Measurements from ENCODE around the gene MRPL21. TPM values are rescaled to one million over a fixed set of nuclear protein-coding genes. Genes with fewer than 3 reads are reported as not detected.

MRPL21 gene
- total RNA-seq, 3 donors from 2014 or later: 49.2 to 78.4 (median 72.6) TPM

DNA sequence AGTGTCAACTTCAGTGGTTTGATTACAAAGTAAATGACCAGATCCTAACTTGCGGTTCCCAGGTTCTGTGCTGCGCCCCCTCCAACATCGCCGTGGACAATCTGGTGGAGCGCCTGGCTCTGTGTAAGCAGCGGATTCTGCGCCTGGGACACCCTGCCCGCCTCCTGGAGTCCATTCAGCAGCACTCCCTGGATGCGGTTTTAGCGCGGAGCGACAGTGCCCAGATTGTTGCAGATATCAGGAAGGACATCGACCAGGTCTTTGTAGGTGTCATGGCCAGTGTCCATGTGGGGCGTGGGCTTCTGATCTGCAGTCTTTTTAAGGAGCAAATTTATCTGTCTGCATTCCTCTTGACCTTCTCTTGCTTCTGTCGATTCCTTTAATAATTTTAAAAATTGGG lies 11.1 kb upstream of the MRPL21 start:
- DNase-seq (no peak), ATAC-seq (no peak)
- no peaks in the 10 kb centered on the region for H3K9me3 ChIP-seq
- no peaks in the 10 kb centered on the region for H3K4me1 ChIP-seq (ENCODE audit: low read depth)
- no peak overlapping the region for H3K4me3 ChIP-seq
- intact Hi-C loops (cut with DNase I, micrococcal nuclease): no loop called here
- H3K36me3 ChIP-seq (ENCODE audit: low read depth): peaks cover 3% of the 10 kb centered on the region
- TF ChIP-seq, protein P1, sequence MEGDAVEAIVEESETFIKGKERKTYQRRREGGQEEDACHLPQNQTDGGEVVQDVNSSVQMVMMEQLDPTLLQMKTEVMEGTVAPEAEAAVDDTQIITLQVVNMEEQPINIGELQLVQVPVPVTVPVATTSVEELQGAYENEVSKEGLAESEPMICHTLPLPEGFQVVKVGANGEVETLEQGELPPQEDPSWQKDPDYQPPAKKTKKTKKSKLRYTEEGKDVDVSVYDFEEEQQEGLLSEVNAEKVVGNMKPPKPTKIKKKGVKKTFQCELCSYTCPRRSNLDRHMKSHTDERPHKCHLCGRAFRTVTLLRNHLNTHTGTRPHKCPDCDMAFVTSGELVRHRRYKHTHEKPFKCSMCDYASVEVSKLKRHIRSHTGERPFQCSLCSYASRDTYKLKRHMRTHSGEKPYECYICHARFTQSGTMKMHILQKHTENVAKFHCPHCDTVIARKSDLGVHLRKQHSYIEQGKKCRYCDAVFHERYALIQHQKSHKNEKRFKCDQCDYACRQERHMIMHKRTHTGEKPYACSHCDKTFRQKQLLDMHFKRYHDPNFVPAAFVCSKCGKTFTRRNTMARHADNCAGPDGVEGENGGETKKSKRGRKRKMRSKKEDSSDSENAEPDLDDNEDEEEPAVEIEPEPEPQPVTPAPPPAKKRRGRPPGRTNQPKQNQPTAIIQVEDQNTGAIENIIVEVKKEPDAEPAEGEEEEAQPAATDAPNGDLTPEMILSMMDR (IDR thresholded peaks at IDR 0.05): no peak

DNA sequence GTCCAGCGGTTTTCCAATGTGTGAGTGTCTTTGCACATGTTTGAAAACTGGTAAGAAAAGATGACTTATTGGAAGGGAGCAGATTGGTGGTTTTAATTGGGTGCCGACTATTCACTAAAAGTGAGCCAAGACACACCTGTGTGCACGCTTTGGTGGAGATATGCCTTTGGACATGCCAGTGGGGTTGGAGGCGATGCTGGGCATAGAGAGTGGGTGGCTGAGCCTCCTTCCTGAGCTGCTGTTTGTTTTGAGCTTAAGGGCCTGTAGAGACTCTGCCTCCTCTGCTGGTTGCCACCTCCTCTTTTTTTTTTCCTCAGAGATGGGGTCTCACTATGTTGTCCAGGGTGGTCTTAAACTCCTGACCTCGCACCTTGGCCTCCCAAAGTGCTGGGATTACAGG lies 9.6 kb upstream of the MRPL21 start:
- no peaks in the 10 kb centered on the region for H3K4me1 ChIP-seq (ENCODE audit: low read depth)
- TF ChIP-seq, protein P1 (IDR thresholded peaks at IDR 0.05): no peak
- H3K4me3 ChIP-seq: no peak overlapping the region
- DNase-seq (no peak), ATAC-seq (no peak)
- intact Hi-C loops (cut with DNase I, micrococcal nuclease): no loop called here
- peaks cover 6% of the 10 kb centered on the region for H3K36me3 ChIP-seq (ENCODE audit: low read depth)
- no peaks in the 10 kb centered on the region for H3K9me3 ChIP-seq

DNA sequence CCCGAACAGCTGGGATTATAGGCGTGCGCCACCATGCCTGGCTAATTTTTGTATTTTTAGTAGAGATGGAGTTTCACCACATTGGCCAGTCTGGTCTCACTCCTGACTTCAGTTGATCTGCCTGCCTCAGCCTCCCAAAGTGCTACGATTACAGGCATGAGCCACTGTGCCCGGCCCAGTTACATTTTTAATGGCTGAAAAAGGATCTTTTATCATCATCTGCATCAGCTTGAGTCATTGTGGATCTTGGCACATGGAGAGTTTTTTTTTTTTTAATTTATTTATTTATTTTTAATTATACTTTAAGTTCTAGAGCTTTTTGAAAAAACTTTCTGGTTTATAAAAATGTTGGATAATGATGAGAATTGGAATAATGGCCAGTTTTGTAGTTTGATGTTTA lies 8.6 kb upstream of the MRPL21 start:
- intact Hi-C loops (cut with DNase I, micrococcal nuclease): no loop called here
- peaks cover 10% of the 10 kb centered on the region for H3K36me3 ChIP-seq (ENCODE audit: low read depth)

DNA sequence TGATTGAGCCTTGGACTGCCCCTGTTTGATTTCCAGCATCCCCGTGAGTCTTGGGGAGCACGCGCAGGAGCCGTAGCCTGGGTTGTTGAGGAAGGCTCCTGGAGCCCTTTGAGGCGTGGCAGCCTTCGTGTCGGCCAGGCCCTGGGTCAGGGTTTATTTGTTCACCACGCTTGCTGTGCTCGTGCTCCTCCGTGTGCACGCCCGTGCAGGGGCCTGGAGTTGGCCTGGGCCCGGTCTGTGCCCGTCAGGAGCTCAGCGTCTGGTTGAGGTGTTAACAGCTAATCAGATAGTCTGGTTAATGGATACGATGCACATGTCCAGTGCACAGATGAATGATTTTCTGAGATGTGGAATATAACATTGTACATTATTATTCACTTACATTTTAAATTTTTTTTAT lies 8.1 kb upstream of the MRPL21 start:
- peaks cover 10% of the 10 kb centered on the region for H3K36me3 ChIP-seq (ENCODE audit: low read depth)
- ATAC-seq (no peak), DNase-seq (no peak)
- H3K4me3 ChIP-seq: no peak overlapping the region
- no peaks in the 10 kb centered on the region for H3K9me3 ChIP-seq
- intact Hi-C loops (cut with DNase I, micrococcal nuclease): no loop called here
- no peaks in the 10 kb centered on the region for H3K4me1 ChIP-seq (ENCODE audit: low read depth)
- TF ChIP-seq, protein P1 (IDR thresholded peaks at IDR 0.05): no peak

More for the DNA sequence above, 8.6 kb upstream of the MRPL21 start:
- no peaks in the 10 kb centered on the region for H3K9me3 ChIP-seq
- H3K4me1 ChIP-seq (ENCODE audit: low read depth): no peaks in the 10 kb centered on the region
- H3K4me3 ChIP-seq: no peak overlapping the region
- ATAC-seq: no peak
- DNase-seq: no peak
- TF ChIP-seq, protein P1 (IDR thresholded peaks at IDR 0.05): no peak

DNA sequence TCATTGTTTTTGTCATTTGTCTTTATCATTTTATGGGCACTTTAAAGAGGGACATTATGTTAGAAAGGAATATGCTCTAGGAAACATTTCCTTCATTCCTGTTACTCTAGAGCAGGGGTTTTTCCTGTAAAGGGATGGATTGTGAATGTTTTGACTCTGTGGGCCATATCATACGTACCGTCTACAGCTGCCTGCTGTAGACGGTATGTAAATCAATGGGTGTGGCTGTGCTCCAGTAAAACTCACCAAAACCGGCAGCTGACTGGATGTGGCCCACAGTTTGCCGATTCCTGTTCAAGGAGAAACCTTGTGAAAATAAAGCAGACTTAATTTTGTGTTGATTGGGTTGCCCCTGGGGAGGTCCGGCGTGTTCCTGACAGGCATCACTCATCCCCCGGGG lies 7.3 kb upstream of the MRPL21 start:
- H3K4me1 ChIP-seq (ENCODE audit: low read depth): no peaks in the 10 kb centered on the region
- DNase-seq (no peak), ATAC-seq (no peak)
- TF ChIP-seq, protein P1 (IDR thresholded peaks at IDR 0.05): no peak
- intact Hi-C loops (cut with DNase I, micrococcal nuclease): no loop called here
- H3K4me3 ChIP-seq: no peak overlapping the region
- H3K9me3 ChIP-seq: no peaks in the 10 kb centered on the region
- peaks cover 10% of the 10 kb centered on the region for H3K36me3 ChIP-seq (ENCODE audit: low read depth)

DNA sequence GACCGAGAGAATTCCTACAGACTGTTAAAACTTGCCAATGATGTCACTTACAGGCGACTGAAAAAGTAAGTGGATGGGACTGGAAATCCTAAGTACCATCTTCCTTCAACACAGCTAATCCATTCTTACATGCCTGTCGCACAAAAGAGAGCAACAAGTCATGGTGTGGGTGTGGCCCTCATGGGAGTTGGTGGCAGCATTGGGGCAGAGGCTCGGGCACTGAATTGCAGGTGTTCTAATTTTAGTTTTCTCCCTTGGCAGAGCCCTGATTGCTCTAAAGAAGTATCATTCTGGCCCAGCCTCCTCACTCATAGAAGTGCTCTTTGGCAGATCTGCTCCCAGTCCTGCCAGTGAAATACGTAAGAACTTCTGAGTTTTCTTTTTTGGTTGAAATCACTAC lies 4.6 kb upstream of the MRPL21 start:
- TF ChIP-seq, protein P1 (IDR thresholded peaks at IDR 0.05): no peak
- intact Hi-C loops (cut with DNase I, micrococcal nuclease): loop anchor here in 1 of 2 donors (10.0 kb wide), 1 partner anchor 177 kb away; no protein-coding TSS in a partner anchor
- peaks cover 6% of the 10 kb centered on the region for H3K36me3 ChIP-seq (ENCODE audit: low read depth)

More for the DNA sequence above, 4.6 kb upstream of the MRPL21 start:
- H3K4me1 ChIP-seq (ENCODE audit: low read depth): peaks cover 11% of the 10 kb centered on the region
- DNase-seq: no peak
- ATAC-seq: no peak
- no peaks in the 10 kb centered on the region for H3K9me3 ChIP-seq
- no peak overlapping the region for H3K4me3 ChIP-seq
